OCI-LY7 (cell line): ENCODE measurements around the gene PROSER2. TPM values are rescaled to one million over a fixed set of nuclear protein-coding genes. Genes with fewer than 3 reads are reported as not detected.

Source experiments
- BruUV-seq: library from RNA; stranded (reverse); fragments of 400-500 nt; replicated peaks from 2 replicates; lab custom pipeline; 2021; lab: Mats Ljungman, UMichigan
- CTCF ChIA-PET: fragments of 300-600 bp; sonication (Branson Sonifier 250); formaldehyde crosslinking; loops from one replicate; lab custom pipeline; 2022; ENCODE audit warnings: antibody characterized with exemption; ENCODE audit not compliant: unreplicated experiment; lab: Charles Lee
- POLR2A ChIA-PET: fragments of 300-600 bp; sonication (Branson Sonifier 250); formaldehyde crosslinking; loops from one replicate; lab custom pipeline; 2022; ENCODE audit warnings: antibody characterized with exemption; lab: Charles Lee
- DNase-seq: peaks from one replicate; pipeline ENCODE4 v3.0.0-alpha.2; 2015; ENCODE audit warnings: low spot score
- H2AFZ ChIP-seq: fragments of 200-600 bp; sonication (generic), shearing (Covaris generic); 2 replicates; pipeline ENCODE4 v1.6.1; 2014; ENCODE audit warnings: mild to moderate bottlenecking, antibody characterized with exemption, low read length, moderate library complexity
- H3K27ac ChIP-seq: fragments of 200-600 bp; sonication (generic); 2 replicates; pipeline ENCODE4 v1.5.1; 2014; ENCODE audit warnings: mixed run types, low read depth, mild to moderate bottlenecking, moderate library complexity, low read length, inconsistent platforms; ENCODE audit not compliant: poor library complexity, severe bottlenecking
- H3K36me3 ChIP-seq: fragments of 200-600 bp; sonication (generic); 2 replicates; pipeline ENCODE4 v1.6.1; 2014; ENCODE audit warnings: mild to moderate bottlenecking, antibody characterized with exemption, low read length, moderate library complexity, mixed read lengths; ENCODE audit not compliant: insufficient read depth
- H3K4me1 ChIP-seq: fragments of 200-600 bp; sonication (generic); 2 replicates; pipeline ENCODE4 v1.5.1; 2014; ENCODE audit warnings: mild to moderate bottlenecking, low read length; ENCODE audit not compliant: insufficient read depth, poor library complexity, severe bottlenecking
- H3K4me2 ChIP-seq: fragments of 200-600 bp; sonication (generic); 2 replicates; pipeline ENCODE4 v1.6.1; 2014; ENCODE audit warnings: mild to moderate bottlenecking, low read length
- H3K4me3 ChIP-seq: fragments of 200-600 bp; sonication (generic); 2 replicates; pipeline ENCODE4 v1.5.1; 2014; ENCODE audit warnings: mild to moderate bottlenecking, low read depth, low read length; ENCODE audit not compliant: poor library complexity, severe bottlenecking
- H3K79me2 ChIP-seq: fragments of 200-600 bp; sonication (generic); 2 replicates; pipeline ENCODE4 v1.6.1; 2016; ENCODE audit warnings: low read depth, mild to moderate bottlenecking, low read length, moderate library complexity, mixed read lengths; ENCODE audit not compliant: insufficient read depth
- H3K9me2 ChIP-seq: fragments of 200-600 bp; sonication (generic); 2 replicates; pipeline ENCODE4 v1.6.1; 2016; ENCODE audit warnings: mild to moderate bottlenecking, low read length, mixed read lengths; ENCODE audit not compliant: insufficient read depth
- H3K9me3 ChIP-seq: fragments of 200-600 bp; sonication (generic); 2 replicates; pipeline ENCODE4 v1.6.1; 2014; ENCODE audit warnings: mild to moderate bottlenecking, mixed run types, low read length, mixed read lengths
- H4K20me1 ChIP-seq: fragments of 200-600 bp; sonication (generic); 2 replicates; pipeline ENCODE4 v1.6.1; 2014; ENCODE audit warnings: mild to moderate bottlenecking, antibody characterized with exemption, low read length, moderate library complexity, mixed read lengths; ENCODE audit not compliant: insufficient read depth
- EZH2phosphoT487 ChIP-seq: fragments of 200-600 bp; sonication (generic); IDR thresholded peaks from 2 replicates; pipeline ENCODE4 v1.6.1; 2018; ENCODE audit warnings: low read depth, borderline replicate concordance, mild to moderate bottlenecking, mixed run types, antibody characterized with exemption, low read length, moderate library complexity, mixed read lengths
- intact Hi-C: fragments of 100-400 bp; cut with micrococcal nuclease; formaldehyde crosslinking; loops from one replicate; pipeline ENCODE4 v1.10.0; 2022; ENCODE audit not compliant: unreplicated experiment
- total RNA-seq, 2 experiments: library from RNA; depleted of rRNA in 1 of 2; stranded (reverse); fragments of >200 nt in 1 of 2; shearing (Covaris generic) in 1 of 2; gene quantifications; 2 replicates each; pipeline ENCODE4 v1.2.3, GENCODE V29; 2014 to 2022
- TF ChIP-seq, protein P1 (sequence below): fragments of 200-600 bp; sonication (generic); conservative IDR thresholded peaks from 2 replicates; pipeline ENCODE4 v1.5.1; 2014; ENCODE audit warnings: mild to moderate bottlenecking, antibody characterized with exemption, low read length, moderate library complexity, mixed read lengths

The PROSER2 gene
- total RNA-seq, 2 experiments from 2014 or later, result not detected

DNA sequence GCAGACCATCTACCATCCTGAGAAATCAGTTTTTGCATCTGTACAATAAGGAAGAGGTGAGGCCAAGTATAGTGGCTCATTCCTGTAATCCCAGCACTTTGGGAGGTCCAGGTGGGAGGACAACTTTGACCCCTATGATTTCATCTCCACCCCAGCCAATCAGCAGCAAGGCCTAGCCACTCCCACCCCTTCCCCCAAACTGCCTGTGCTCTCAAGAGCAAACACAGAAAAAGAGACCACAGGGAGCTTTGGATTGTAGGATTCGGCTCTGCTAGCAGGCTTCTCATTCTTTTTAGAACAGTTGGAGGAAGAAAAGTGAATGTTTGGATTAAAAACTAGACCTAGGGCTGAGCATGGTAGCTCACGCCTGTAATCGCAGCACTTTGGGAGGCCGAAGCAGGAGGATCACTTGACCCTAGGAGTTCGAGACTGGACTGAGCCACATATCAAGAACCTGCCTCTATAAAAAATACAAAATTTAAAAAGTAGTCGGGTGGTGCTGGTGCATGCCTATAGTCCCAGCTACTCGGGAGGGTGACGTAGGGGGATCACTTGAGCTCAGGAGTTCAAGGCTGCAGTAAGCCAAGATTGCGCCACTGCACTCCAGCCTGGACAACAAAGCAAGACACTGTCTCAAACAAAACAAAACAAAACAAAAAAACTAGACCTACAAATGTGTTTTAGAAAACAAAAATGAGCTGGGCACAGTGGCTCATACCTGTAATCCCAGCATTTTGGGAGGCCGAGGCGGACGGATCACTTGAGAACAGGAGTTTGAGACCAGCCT is 25.1 kb upstream of the PROSER2 start:
- Histone ChIP-seq H3K9me3 (no peaks in the 10 kb centered on the region), H3K79me2 (no peaks in the 10 kb centered on the region), H2AFZ (peak overlapping the region; percentile 73; the same call in 1 of the 2 replicates), H3K36me3 (no peaks in the 10 kb centered on the region), H3K4me1 (peaks cover 10% of the 10 kb centered on the region), H3K4me2 (no peak overlapping the region), H3K4me3 (no peak overlapping the region), H3K9me2 (no peaks in the 10 kb centered on the region), H3K27ac (no peak overlapping the region), H4K20me1 (no peaks in the 10 kb centered on the region)
- ChIA-PET POLR2A (interaction anchor here (0.6 kb wide), 1 partner anchor 871 kb away, joined by 3 read pairs; no protein-coding TSS in a partner anchor), CTCF (no interaction called here)
- no peak for DNase-seq
- intact Hi-C loops, result no loop called here
- BruUV-seq, result no TSS peak
- TF ChIP-seq, protein P1, sequence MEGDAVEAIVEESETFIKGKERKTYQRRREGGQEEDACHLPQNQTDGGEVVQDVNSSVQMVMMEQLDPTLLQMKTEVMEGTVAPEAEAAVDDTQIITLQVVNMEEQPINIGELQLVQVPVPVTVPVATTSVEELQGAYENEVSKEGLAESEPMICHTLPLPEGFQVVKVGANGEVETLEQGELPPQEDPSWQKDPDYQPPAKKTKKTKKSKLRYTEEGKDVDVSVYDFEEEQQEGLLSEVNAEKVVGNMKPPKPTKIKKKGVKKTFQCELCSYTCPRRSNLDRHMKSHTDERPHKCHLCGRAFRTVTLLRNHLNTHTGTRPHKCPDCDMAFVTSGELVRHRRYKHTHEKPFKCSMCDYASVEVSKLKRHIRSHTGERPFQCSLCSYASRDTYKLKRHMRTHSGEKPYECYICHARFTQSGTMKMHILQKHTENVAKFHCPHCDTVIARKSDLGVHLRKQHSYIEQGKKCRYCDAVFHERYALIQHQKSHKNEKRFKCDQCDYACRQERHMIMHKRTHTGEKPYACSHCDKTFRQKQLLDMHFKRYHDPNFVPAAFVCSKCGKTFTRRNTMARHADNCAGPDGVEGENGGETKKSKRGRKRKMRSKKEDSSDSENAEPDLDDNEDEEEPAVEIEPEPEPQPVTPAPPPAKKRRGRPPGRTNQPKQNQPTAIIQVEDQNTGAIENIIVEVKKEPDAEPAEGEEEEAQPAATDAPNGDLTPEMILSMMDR, result no peak
- TF ChIP-seq EZH2phosphoT487, result no peak

DNA sequence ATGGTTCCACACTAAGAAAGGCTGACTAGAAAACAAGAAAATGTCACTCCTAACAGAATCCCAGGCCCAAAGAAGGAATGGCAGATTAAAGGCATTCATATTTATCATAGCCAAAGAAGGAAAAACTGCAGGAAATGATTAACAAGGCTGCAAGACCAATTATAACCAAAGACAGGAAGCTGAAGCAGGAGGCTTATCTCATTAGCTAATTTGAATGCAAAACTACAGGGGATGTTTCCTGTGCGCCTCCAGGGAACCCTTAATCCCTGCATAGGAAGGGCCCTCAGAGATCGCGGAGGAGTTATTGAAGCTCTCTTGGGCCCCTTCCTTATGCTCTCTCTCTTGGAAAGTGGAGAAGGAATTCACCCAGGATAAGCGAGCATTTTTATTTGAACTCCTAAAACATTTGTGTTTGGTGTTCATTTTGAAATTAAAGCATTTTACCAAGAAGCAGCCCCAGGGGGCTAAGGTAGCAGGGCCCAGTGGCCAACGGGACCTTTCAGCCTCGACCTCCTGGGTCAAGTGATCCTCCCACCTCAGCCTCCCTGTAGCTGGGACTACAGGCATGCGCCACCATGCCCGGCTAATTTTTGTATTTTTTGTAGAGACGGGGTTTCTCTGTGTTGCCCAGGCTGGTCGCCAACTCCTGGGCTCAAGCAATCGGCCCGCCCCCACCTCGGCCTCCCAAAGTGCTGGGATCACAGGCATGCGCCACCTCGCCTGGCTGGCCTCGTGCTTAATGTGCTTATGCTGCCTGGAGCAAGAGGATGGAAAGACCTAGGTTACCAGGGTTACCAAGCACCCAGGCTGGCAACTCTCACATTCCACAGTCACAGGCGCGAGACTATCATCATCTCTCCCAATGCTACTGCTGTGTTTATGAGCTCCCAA is 24.1 kb upstream of the PROSER2 start:
- Histone ChIP-seq H4K20me1 (no peaks in the 10 kb centered on the region), H3K4me2 (0 out of 2 replicates have a peak overlapping the region, but pooled peaks have one; percentile 18), H3K4me3 (no peak overlapping the region), H3K9me3 (no peaks in the 10 kb centered on the region), H3K27ac (no peak overlapping the region), H3K36me3 (no peaks in the 10 kb centered on the region), H3K79me2 (no peaks in the 10 kb centered on the region), H2AFZ (peak overlapping the region; percentile 73), H3K9me2 (no peaks in the 10 kb centered on the region), H3K4me1 (peaks cover 10% of the 10 kb centered on the region)
- CTCF ChIA-PET, result interaction anchor here (0.6 kb wide), 1 partner anchor 317 kb away, joined by 3 read pairs; no protein-coding TSS in a partner anchor
- POLR2A ChIA-PET, result interaction anchor here (0.5 to 0.6 kb wide), 3 partner anchors 195 to 872 kb away, joined by 3 read pairs; no protein-coding TSS in a partner anchor
- TF ChIP-seq EZH2phosphoT487, result no peak
- TF ChIP-seq, protein P1, result no peak
- no TSS peak for BruUV-seq
- DNase-seq, result peak; percentile 4
- intact Hi-C loops, result no loop called here
